ENCODE measurements around the gene RAB11FIP3.

DNA sequence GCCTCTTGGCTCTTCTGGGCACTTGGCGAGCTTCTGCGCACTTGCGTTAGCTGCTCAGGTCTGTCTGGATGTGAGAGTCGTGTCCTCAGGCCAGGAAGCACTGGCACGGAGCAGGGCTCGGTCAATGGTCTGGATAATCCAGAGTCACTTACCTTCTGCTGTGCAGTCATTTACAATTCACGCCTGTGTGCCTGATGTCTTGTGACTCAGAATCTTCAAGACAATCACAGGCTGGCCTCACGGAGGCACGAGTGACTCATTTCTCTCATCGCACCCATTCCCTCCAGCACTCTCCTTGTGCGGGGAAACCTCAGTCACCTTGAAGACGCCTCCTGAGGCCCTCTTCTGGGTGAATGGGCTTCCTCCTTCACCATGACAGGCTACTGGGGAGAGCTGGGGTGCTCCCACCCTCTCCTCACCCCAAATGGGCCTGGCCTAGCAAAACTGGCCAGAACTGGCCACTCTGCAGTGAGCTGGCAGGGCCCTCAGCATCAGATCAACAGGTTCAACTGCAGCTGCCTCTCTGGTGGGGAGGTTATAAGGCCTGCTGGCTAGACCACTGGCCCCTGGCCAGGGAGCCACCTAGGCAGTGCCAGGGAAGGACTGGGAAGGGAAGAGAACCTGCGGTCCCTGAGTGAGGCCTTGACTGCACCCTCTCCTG lies 100.2 kb downstream of the RAB11FIP3 start:
- TF ChIP-seq, protein P1, sequence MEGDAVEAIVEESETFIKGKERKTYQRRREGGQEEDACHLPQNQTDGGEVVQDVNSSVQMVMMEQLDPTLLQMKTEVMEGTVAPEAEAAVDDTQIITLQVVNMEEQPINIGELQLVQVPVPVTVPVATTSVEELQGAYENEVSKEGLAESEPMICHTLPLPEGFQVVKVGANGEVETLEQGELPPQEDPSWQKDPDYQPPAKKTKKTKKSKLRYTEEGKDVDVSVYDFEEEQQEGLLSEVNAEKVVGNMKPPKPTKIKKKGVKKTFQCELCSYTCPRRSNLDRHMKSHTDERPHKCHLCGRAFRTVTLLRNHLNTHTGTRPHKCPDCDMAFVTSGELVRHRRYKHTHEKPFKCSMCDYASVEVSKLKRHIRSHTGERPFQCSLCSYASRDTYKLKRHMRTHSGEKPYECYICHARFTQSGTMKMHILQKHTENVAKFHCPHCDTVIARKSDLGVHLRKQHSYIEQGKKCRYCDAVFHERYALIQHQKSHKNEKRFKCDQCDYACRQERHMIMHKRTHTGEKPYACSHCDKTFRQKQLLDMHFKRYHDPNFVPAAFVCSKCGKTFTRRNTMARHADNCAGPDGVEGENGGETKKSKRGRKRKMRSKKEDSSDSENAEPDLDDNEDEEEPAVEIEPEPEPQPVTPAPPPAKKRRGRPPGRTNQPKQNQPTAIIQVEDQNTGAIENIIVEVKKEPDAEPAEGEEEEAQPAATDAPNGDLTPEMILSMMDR (IDR thresholded peaks at IDR 0.05 in 8 of 11, conservative IDR thresholded peaks at IDR 0.05 in 3 of 11) = no peak
- no peak for TF ChIP-seq POLR2A (IDR thresholded peaks at IDR 0.05)

All from spleen (tissue), 7 donors.